HG03342 (cell line): Measurements from ENCODE around the gene DOCK10.
A peak's percentile ranks its signal among the peaks of the same experiment; 100 is the strongest.
"Not testable (repeated sequence)": the region's sequence is repeated elsewhere in the genome, so short reads cannot be mapped to it uniquely, and the experiment has no call there.

Experiments
- ATAC-seq: cut with Tn5 transposase; IDR thresholded peaks from one replicate; pipeline ENCODE4 v1.9.1; 2021; ENCODE audit warnings: mild to moderate bottlenecking, moderate library complexity; ENCODE audit not compliant: unreplicated experiment

Gene DOCK10

DNA sequence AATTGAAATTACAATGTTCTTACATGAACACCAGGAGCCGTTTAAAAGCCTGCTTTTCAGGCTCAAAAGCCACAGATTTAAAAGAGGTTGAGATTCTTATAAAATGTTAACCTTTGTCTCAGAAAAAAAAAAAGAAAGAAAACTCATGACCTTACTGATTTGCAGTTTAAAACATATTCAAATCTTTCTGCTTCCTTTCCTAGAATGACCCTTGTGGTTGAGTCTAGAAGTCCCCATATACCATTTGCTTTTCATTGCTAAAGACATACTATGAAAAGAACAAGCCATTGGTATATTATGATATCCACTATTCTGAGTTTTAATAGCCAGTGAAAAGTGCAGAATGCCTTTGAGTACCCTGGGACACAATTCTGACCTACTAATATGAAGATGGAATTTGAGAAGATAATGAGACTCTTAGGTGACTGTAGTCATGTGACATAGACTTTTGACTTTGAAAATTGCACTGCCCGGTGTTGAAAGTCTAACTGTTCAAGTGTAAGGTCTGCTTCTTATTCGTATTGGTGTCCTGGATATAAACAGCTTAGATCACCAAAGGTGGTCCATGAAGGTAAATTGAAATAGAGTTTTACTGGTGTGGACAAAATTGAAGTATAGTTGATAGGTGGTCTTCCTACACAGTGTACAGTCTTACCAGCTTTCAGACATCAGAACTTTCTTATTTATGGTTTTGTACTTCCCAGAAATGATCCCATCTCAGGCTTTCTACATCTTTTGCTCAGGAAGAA, 117.0 kb downstream of the DOCK10 start:
- ATAC-seq: no peak

DNA sequence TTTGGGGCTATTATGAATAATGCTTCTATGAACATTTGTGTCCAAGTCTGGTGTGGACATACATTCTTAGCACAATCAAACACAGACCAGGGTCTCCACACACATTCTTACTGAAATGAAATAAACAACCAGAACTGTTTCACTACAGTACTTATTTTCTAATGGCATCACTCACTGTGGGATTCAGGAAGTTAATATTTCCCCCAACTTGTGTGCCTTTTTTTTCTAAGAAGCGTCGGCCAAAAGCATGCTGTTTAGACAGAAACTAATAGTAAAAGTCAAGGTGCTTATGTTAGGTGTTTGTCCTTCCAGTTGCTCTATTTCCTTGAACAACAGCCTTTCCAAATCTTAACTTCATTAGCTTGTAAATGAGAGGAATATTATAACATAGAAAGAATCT, 117.6 kb downstream of the DOCK10 start:
- ATAC-seq: no peak

DNA sequence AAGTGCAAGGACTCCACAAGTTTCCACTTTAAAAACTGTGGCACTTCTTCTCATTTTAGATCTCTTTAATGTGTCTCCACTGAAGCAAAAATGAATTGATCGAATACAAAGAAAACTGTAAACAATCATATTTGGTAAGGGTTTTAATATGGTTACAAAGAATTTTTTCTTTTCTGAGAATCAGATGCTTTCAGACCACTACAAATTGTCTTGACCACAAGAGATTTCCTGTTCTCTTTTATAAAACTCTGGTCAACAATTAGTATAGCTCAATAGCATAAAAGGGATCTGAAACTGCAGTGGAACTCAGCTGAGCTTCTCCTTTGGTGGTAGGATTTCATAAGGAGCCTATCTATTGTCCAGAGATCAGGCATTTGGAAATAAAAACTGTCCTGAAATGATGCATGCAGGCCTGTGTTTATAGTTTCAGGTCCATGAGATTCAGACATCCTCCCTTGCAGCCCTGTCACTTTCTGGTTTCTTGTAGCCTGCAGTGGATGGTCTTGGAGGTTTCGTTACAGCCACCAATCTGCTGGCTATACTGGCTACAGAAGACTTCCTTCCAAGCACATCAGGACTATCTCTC, 120.0 kb downstream of the DOCK10 start:
- peak; percentile 78 for ATAC-seq

DNA sequence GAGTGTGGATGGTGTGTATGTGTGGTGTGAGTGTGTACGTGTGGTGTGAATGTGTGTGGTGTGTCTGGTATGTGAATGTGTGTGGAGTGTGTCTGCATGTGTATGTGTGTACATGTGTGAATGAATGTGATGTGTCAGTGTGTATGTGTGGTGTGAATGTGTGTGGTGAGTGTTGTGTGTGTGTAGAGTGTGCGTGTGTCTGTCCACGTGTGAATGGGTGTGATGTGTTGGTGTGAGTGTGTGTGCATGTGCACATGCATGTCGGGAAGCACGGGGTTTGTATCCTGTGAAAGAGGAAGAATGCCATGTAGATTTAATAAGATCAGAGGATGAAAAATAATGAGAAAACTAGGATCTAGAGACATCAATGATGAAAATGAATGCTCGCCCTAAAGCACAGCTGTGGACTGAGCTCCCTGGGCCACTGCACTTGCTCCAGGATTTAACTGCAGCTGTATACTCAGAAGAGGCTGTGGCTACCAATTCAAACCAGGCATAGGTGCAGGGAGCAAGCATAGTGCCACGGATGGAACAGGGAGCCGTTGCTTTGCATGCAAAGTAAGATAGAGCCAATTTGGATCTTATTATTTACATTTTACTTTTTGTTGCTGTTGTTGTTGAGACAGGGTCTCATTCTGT, 122.7 kb downstream of the DOCK10 start:
- ATAC-seq: no peak

DNA sequence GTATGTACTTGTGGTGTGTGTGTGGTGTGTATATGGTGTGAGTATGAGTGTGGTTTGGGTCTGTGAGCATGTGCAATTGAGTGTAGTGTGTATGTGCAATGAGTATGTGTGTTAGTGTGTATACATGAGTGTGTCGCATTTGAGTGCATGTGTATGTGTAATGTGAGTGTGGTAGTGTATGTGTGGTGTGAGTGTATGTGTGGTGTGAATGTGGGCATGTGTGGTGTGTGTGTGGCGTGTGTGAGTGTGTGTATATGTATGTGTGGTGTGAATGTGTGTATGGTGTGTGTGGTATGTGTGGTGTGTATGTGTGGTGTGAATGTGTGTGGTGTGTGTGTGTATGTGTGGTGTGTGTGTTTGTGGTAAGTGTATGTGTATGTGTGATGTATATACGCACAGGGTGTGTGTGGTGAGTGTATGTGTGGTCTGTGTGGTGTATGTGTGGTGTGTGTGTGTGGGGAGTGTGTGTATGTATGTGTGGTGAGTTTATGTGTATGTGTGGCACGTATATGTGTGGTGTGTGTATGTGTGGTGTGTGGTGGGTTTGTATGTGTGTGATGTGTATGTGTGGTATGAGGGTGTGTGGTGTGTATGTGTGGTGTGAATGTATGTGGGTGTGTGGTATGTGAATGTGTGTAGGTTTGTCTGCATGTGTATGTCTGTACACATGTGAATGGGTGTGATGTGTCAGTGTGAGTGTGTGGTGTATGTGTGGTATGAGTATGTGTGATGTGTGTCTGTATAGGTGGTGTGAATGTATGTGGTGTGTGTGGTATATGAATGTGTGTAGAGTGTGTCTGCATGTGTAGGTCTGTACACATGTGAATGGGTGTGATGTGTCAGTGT, 123.4 kb downstream of the DOCK10 start:
- ATAC-seq: no peak

DNA sequence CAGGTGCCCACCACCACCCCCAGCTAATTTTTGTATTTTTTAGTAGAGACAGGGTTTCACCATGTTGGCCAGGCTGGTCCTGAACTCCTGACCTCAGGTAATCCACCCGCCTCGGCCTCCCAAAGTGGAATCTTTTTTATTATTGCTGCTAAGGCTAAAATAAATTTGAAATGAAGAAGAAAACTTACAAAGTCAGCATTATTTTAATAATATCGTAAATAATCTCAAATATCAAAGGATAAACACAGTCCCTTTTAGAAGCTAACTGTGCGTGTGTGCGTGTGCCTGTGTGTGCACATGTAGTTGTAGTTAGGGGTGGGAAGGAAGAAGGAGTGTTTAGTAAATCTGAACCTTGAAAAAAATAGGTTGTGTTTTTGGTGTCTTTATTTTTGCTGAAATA, 125.0 kb downstream of the DOCK10 start:
- ATAC-seq: not testable (repeated sequence)

DNA sequence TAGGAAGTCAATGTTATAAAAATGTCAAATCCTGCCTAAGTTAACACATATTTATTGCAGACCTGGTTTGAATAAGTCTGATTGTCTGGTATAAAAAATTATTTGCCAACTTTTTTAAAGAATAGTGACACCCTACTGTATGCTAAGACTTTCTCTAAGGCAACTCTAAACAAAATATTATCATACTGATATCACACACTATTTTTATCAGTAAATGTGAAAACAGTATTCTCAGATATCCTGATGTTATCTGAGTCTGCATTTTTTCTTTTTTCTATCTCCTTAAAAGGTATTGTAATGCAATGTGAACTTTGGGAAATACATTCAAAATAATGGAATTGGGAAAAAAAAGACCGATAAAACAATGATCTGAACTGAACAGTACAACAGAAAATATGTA, 127.1 kb downstream of the DOCK10 start:
- ATAC-seq: no peak

DNA sequence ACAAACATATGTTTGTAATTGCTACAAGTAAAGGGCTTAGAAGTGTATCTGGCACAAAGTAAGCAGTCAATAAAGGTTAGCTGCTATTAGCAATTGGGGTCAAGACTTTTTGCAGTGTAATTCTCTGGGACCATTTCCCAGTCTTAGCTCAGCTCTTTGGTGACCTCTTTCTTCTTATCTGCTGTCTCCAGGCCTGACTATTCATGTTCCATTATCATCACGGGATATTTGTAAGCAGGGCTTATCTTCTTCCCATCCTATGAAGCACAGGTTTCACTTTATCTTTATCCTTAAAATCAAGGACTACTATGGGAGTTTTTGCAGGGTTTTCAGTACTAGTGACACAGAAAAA, 131.7 kb downstream of the DOCK10 start:
- no peak for ATAC-seq

DNA sequence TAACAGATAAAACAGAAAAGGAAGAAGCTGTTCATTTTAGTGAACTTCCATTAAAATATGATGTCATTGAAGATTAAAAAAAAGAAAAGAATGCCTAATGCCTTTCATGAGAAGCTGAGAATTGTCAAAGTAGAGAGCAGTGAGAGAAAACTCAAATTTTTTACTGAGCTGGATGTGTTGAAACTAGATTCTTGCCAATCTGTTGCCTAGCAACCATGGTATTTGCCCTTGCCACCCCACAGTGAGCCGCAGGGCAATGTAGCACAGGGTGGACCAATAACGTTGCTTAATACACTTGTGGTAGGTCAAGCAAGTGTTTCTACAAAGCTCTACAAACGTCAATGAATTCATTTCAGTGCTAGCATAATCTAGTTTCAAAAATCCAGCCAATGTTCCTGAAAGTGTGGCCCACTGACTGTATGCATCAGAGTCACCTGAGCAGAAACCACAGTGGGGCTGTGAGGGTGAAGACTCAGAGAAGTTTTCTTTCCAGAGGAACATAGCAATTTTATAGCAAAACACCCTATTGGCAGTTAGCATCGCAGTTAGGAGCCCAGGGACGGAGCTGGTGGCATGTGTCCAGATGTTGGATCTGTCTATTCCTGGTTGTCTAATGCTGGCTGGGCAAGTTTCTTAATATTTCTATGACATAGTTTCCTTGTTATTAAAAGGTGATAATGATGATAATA, 132.2 kb downstream of the DOCK10 start:
- peak; percentile 89 for ATAC-seq

DNA sequence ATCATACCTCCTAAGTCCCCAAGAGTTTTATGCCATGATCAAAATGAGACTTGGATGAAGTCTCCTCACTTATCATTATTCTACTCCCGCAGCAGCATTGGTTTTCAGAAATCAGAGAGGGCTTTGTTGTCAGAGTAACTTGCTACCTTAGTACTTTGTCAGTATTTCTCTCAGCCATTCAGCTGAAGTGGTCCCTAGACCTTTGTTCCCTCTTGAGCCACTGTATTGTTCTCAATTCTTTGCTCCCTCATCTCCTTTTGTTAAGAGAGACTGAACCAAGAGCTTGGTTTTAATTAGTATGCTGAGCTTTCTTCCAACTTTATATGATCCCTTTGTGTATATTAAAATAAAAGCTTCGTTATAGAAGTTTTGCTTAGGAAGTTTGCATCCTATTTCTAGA, 133.4 kb downstream of the DOCK10 start:
- ATAC-seq: no peak

DNA sequence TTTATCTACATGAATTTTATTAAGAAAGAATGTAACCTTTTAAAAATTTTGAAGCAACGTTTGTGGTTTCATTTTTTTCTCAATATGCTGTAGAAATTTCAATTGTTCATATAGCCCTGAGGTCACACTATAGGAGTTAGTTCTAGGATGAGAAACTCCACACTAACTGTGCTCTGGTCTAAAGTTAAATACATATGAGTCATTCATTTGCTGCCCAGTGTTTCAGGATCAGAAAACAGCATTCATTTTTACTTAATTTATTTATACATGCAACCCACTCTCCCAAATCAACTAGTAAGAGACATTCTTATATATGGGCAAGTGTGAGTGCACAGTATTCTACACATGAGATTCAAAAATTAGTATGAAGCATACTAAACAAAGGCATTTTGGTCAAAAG, 137.9 kb downstream of the DOCK10 start:
- no peak for ATAC-seq

DNA sequence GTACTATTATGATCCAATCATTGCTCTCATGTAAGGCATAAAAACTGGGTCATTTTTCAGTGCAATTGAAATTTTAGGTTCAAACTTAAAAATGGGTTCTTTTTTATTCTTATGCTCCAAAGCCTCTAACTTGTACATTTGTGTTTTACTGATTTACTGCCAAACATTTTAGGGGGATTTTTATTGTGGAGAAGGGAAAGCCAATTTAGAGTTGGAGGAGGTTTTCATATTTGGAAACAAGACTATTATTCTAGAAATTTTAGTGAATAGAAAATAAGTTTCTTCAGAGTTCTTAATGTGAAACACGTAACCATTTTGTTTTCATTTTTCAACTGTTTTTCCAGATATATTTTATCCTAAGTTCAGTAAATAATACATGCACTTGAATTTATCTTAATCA, 138.6 kb downstream of the DOCK10 start:
- no peak for ATAC-seq

DNA sequence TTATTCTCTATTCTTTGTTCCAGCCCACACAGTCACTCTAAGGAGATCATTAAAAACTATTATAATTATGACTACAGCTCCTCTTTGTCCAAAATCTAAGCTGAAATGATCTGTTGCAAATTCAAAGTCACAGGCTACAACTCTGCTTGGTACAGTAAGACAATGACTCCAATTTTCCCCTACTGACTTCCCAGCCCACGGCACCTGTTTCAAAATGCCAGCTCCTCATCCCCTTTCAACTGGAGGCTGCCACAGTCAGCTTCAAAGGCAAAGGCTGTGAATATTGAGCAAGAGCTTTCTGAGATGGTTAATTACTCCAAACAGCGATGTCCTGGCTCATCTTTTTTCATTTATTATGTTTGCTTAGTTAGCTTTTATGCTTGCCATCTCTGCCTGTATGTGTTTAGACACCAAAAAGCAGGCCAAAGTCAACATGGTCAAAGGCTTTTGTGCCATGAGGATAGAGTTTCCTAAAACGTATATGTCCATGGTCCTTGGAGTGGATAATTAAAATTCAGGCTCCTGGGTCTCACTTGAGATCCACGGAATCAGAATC, 141.1 kb downstream of the DOCK10 start:
- no peak for ATAC-seq

DNA sequence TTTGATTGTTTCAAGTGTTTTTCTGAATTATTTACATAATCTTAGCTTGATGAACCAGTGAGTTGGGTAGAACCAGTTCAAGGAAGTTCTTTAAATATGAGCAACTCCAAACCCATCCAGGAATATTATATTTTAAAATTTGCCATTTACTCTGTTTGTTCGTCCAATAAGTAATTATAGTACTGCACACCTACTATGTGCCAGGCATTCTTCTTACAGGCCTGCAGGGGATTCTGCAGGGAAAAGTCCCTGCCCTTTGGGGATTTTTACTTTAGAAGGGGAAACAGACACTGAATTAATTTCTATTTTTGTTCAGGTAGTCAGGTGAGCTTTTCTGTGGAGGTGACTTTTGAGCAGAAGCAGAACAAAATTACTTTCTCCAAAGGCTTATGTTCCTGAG, 146.9 kb downstream of the DOCK10 start:
- ATAC-seq: no peak

DNA sequence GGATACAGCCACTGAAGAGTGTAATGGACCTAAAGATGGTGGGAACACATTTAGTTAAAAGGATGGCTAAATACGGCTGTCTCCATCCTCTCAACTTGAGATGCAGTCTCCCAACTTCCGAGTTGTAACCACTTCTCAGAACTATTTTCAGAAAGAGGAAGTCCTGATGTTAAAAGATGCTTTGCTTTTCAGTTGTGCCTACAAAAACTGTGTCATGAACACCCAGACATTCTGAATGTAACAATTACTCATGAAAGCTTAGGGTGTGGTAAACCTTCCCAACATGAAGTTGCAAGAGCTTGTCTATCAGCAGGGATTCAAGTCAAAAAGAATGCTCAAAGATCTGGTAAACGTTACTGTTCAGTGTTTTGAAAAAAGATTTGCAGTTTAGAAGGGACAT, 147.9 kb downstream of the DOCK10 start:
- ATAC-seq: peak; percentile 97

DNA sequence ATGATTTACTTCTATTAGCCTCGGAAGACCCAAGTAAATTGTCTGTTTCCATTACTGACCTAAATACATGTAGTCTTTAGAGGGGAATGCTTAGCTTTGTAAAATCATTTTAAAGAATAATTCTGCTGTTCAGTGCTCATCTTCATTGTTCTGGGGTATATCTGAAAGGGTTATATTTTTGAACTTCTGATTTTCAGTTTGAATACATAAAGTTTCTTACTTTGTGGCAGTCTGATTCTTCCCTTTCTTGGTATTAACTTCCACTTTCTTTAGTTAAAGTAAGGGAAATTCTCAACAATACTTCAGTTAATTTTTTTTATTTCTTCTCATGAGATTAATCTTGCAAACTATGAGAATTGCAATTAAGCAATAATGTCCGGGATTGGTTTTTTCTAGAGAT, 148.4 kb downstream of the DOCK10 start:
- ATAC-seq: peak; percentile 9

DNA sequence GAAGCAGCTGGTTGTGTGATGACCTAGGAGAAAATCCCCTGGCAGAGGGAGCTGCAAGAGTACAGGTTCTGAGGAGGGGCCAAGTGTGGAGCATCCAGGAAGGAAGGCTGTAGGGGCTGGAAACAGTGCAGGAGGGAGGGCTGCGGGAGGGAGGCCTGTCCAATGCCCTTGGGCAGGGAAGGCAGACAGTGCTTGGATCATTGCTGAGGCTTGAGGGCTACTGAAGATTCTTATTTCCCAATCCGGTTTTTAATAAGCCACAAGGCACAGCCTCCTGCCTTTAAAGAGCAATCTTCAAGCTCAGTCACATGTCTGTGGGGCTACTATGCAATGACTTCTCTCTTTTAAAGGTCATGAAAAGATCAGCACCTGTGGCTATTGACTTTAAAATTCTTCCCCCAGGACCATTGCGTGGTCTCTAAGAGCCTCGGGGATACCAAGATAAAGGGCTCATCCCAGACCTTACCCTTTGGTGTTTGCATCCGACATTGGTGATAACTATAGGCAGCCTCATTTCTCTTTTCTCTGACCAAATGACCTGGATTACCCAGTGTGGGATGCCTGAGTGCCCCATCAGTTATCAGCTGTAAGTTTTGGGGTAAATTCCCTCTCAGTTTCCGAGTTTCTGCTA, 149.6 kb downstream of the DOCK10 start:
- ATAC-seq: no peak

DNA sequence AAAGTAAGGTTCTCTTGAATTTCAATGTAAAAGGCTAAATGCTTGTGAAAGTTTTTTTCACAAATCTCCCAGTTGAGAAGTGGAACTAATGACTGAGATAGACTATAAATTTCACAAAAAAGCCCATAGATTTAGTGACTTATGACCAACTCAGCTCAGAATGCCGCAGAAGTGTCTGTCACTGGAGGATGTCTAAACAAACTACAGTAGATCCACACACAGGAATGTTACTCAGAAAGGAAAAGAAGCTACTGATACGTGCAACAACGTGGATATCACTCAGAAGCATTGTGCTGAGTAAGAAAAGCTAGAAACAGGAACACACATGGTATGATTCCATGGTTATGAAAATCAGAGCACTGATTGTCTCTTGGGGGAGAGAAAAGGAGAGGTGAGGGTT, 151.9 kb downstream of the DOCK10 start:
- no peak for ATAC-seq

DNA sequence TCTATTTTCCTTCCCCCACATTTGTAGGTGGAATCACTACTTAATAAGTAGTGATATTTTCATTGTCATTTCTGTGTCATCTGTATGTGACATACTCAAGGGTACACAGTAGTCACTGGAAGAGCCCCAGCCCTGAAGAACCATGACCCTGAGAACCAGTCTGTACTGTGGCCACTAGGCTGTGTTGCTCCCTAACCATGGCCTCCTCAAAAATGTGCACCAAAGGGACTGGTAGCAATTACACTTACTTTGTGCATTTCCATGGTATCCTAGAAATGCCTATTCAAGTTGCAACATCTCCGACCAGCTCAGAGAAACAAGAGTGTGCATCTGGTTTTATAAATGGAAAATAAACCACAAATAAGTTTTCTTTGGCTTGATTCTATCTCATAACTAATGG, 155.1 kb downstream of the DOCK10 start:
- no peak for ATAC-seq

DNA sequence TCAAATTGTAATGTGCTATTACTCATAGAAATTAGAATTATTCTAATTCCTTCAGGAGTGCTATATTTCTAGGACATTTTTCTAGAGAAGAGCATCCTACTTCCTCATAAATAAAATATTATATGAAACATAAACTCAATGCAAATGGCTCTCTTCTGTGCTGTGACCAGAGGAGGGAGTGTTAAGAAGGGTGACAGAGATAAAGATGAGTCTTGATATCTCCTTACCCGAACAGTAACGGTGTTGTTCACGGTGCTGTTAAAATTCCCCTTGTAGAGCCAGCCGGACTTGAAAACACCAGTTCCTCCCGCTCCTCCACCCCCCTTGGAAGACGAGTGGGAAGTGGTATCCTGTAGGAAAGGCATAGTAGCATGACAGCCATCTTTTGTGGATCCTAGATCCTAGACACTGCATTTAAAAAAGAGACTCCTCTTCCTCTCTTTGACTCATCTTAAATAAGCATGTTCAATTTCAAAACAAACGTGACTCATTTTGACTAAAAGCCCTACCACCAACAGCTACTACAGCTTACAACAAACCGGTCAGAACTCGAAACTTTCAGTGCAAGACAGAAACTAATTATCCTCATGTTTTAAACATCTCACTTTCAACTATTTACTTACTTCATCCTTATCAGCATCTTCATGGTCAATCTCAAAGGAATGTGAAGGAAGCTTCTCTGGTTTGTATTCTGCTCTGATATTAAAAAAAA, 156.3 kb downstream of the DOCK10 start:
- peak; percentile 86 for ATAC-seq
